Progenitor cell of endocrine pancreas (in vitro differentiated cells): Measurements from ENCODE around the gene GPR18. TPM values are rescaled to one million over a fixed set of nuclear protein-coding genes. Genes with fewer than 3 reads are reported as not detected.
A peak's percentile ranks its signal among the peaks of the same experiment; 100 is the strongest.

Experiments
- DNase-seq: peaks from one replicate; pipeline ENCODE4 v3.0.0; 2021; ENCODE audit warnings: low spot score; ENCODE audit not compliant: unreplicated experiment
- H3K27ac Mint-ChIP-seq: 2 replicates; pipeline ENCODE4 v1.8.0; 2021; ENCODE audit warnings: mild to moderate bottlenecking, moderate library complexity, mixed read lengths
- H3K27me3 Mint-ChIP-seq: 2 replicates; pipeline ENCODE4 v1.8.0; 2021; ENCODE audit warnings: mixed read lengths
- H3K36me3 Mint-ChIP-seq: 2 replicates; pipeline ENCODE4 v1.8.0; 2022; ENCODE audit warnings: mixed read lengths; ENCODE audit not compliant: insufficient read depth
- H3K4me1 Mint-ChIP-seq: 2 replicates; pipeline ENCODE4 v1.8.0; 2021; ENCODE audit warnings: low read depth, mixed read lengths
- H3K4me3 Mint-ChIP-seq: 2 replicates; pipeline ENCODE4 v1.8.0; 2021; ENCODE audit warnings: low read depth, mild to moderate bottlenecking, moderate library complexity, mixed read lengths
- H3K9me3 Mint-ChIP-seq: 2 replicates; pipeline ENCODE4 v1.8.0; 2021; ENCODE audit warnings: low read depth, mixed read lengths
- total RNA-seq: library from RNA; stranded (reverse); gene quantifications from 2 replicates; pipeline ENCODE4 v1.2.1, GENCODE V29; 2021
- TF ChIP-seq, protein P1 (sequence below): fragments of 200-600 bp; sonication (generic); IDR thresholded peaks from one replicate; pipeline ENCODE4 v1.5.0; 2021; ENCODE audit warnings: antibody characterized with exemption, mild to moderate bottlenecking; ENCODE audit not compliant: unreplicated experiment

The GPR18 gene
- total RNA-seq, 1 donor from 2014 or later: not detected

DNA sequence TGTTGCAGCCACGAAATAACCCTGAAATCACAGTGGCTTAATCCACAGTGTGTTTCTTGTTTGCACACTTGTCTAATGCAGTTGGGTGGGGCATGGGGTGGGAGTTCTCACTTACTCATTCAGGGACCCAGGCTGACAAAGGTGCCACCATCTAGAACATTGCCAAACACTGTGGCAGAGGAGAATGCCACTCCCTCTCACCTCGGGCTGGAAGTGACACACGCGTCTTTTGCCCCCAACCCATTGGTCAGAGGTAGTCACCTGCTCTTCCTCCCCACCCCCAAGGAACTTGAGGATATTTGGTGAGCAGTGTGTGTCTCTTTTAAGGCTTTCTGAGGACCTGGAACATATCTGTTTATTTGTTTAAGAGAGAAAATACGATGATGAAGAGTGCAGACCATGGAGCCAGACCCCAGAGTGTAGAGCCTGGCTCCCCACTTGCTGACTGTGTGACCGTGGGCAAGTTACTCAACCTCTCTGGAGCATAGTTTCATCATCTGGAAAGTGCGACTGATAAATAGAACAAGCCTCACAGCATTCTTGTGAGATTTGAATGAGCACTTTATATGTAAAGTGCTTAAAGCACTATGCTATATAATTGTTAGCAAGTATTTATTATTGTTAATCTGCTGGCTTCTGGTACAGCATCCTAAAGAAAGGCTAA is 31.6 kb upstream of the GPR18 start:
- peaks cover 7% of the 10 kb centered on the region for H3K36me3 Mint-ChIP-seq
- H3K4me1 Mint-ChIP-seq: no peaks in the 10 kb centered on the region
- H3K27ac Mint-ChIP-seq: no peak overlapping the region
- H3K4me3 Mint-ChIP-seq: no peak overlapping the region
- no peak for DNase-seq
- TF ChIP-seq, protein P1, sequence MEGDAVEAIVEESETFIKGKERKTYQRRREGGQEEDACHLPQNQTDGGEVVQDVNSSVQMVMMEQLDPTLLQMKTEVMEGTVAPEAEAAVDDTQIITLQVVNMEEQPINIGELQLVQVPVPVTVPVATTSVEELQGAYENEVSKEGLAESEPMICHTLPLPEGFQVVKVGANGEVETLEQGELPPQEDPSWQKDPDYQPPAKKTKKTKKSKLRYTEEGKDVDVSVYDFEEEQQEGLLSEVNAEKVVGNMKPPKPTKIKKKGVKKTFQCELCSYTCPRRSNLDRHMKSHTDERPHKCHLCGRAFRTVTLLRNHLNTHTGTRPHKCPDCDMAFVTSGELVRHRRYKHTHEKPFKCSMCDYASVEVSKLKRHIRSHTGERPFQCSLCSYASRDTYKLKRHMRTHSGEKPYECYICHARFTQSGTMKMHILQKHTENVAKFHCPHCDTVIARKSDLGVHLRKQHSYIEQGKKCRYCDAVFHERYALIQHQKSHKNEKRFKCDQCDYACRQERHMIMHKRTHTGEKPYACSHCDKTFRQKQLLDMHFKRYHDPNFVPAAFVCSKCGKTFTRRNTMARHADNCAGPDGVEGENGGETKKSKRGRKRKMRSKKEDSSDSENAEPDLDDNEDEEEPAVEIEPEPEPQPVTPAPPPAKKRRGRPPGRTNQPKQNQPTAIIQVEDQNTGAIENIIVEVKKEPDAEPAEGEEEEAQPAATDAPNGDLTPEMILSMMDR: no peak
- H3K27me3 Mint-ChIP-seq: no peaks in the 10 kb centered on the region
- no peaks in the 10 kb centered on the region for H3K9me3 Mint-ChIP-seq

- H3K27me3 Mint-ChIP-seq: no peaks in the 10 kb centered on the region
- no peaks in the 10 kb centered on the region for H3K9me3 Mint-ChIP-seq
- H3K27ac Mint-ChIP-seq: peak overlapping the region; percentile 38
- TF ChIP-seq, protein P1: no peak
- no peaks in the 10 kb centered on the region for H3K4me1 Mint-ChIP-seq
- DNase-seq: no peak
- no peak overlapping the region for H3K4me3 Mint-ChIP-seq
- peaks cover 7% of the 10 kb centered on the region for H3K36me3 Mint-ChIP-seq
Observed at GRCh38 chr13:99289271-99289670, 31.1 kb upstream of the GPR18 start.

GRCh38 chr13:99288089-99288488 is 29.9 kb upstream of the GPR18 start:
- no peak overlapping the region for H3K4me3 Mint-ChIP-seq
- no peaks in the 10 kb centered on the region for H3K9me3 Mint-ChIP-seq

GRCh38 chr13:99287551-99287950 is 29.4 kb upstream of the GPR18 start:
- no peaks in the 10 kb centered on the region for H3K27me3 Mint-ChIP-seq
- H3K4me3 Mint-ChIP-seq: no peak overlapping the region
- H3K9me3 Mint-ChIP-seq: no peaks in the 10 kb centered on the region
- no peaks in the 10 kb centered on the region for H3K4me1 Mint-ChIP-seq
- no peak for DNase-seq
- no peak overlapping the region for H3K27ac Mint-ChIP-seq
- TF ChIP-seq, protein P1: no peak
- peaks cover 7% of the 10 kb centered on the region for H3K36me3 Mint-ChIP-seq

More at GRCh38 chr13:99288089-99288488, 29.9 kb upstream of the GPR18 start:
- DNase-seq: no peak
- peaks cover 7% of the 10 kb centered on the region for H3K36me3 Mint-ChIP-seq
- H3K4me1 Mint-ChIP-seq: no peaks in the 10 kb centered on the region
- no peaks in the 10 kb centered on the region for H3K27me3 Mint-ChIP-seq
- no peak overlapping the region for H3K27ac Mint-ChIP-seq
- TF ChIP-seq, protein P1: no peak

DNA sequence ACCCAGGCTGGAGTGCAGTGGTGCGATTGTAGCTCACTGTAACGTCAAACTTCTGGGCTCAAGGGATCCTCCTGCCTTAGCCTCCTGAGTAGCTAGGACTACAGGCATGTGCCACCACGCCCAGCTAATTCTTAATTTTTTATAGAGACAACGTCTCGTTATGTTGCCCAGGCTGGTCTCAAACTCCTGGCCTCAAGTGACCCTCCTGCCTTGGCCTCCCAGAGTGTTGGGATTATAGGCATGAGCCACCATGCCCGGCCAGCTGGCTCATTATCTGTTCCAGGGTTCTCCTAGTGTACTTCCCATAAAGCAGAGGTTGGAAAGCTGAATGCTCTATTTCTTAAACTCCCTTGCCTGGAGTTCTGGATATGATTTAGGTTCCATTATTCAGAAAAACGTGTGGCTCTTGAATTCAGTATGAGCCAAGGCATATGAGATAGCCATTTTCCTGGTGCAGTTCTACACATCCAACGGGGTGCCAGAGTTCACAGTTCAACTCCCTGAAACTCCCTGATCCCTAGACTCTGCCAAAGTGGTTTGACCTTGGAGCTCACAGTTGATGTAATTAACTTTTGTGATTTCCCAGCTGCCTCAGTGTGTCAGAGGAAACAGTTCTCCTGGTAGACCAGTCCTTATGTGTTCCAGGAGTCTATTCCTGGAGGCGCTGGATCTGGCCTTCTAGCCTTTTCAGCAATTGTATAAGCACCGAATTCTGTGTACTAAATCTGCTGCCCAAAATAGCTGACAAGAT is 27.4 kb upstream of the GPR18 start:
- Mint-ChIP-seq H3K4me1 (peaks cover 2% of the 10 kb centered on the region), H3K36me3 (peaks cover 7% of the 10 kb centered on the region), H3K9me3 (no peaks in the 10 kb centered on the region)

More for the DNA sequence above, 27.4 kb upstream of the GPR18 start:
- Mint-ChIP-seq H3K27ac (no peak overlapping the region), H3K4me3 (no peak overlapping the region), H3K27me3 (no peaks in the 10 kb centered on the region)
- DNase-seq: no peak
- TF ChIP-seq, protein P1: no peak
